Activated CD8-positive, alpha-beta memory T cell treated with anti-CD3 and anti-CD28 coated beads for 36 hours (primary cell): ENCODE results near the gene COLQ. TPM values are rescaled to one million over a fixed set of nuclear protein-coding genes. Genes with fewer than 3 reads are reported as not detected.
"Not testable (repeated sequence)": the region's sequence is repeated elsewhere in the genome, so short reads cannot be mapped to it uniquely, and the experiment has no call there.

Source experiments
- CTCF ChIA-PET: fragments of 350-600 bp; sonication (Branson Sonifier 250); formaldehyde crosslinking; loops from one replicate; lab custom pipeline; 2021; ENCODE audit warnings: antibody characterized with exemption; lab: Charles Lee
- POLR2A ChIA-PET: fragments of 350-600 bp; sonication (Branson Sonifier 250); formaldehyde crosslinking; loops from one replicate; lab custom pipeline; 2021; ENCODE audit warnings: antibody characterized with exemption; lab: Charles Lee
- total RNA-seq, 2 experiments: library from RNA; stranded (reverse); gene quantifications; one replicate each; pipeline ENCODE4 v1.2.3, GENCODE V29; 2021

COLQ gene
- total RNA-seq, 2 experiments from 2014 or later: 0.63 to 0.84 TPM

- CTCF ChIA-PET: no interaction called here
- POLR2A ChIA-PET: no interaction called here
These were observed 22.9 kb downstream of the COLQ start for GRCh38 chr3:15498431-15499214.

GRCh38 chr3:15497964-15498363, 23.5 kb downstream of the COLQ start:
- ChIA-PET POLR2A (no interaction called here), CTCF (no interaction called here)

- POLR2A ChIA-PET: no interaction called here
These were observed 25.2 kb downstream of the COLQ start for GRCh38 chr3:15496341-15496664.

GRCh38 chr3:15495461-15496340, 25.8 kb downstream of the COLQ start:
- POLR2A ChIA-PET: no interaction called here

More at GRCh38 chr3:15496341-15496664, 25.2 kb downstream of the COLQ start:
- CTCF ChIA-PET: no interaction called here

GRCh38 chr3:15493436-15493835, 28.1 kb downstream of the COLQ start:
- POLR2A ChIA-PET: interaction anchor here (0.5 kb wide), 1 partner anchor 771 kb away, joined by 4 read pairs; no protein-coding TSS in a partner anchor
- CTCF ChIA-PET: interaction anchor here (1.5 kb wide), 1 partner anchor 21 kb away, joined by 4 read pairs; no protein-coding TSS in a partner anchor

More at GRCh38 chr3:15495461-15496340, 25.8 kb downstream of the COLQ start:
- CTCF ChIA-PET: interaction anchor here (1.1 kb wide), 1 partner anchor 61 kb away, joined by 6 read pairs; no protein-coding TSS in a partner anchor

- ChIA-PET POLR2A (no interaction called here), CTCF (interaction anchor here (1.5 kb wide), 1 partner anchor 21 kb away, joined by 4 read pairs; no protein-coding TSS in a partner anchor)
These were observed 28.6 kb downstream of the COLQ start for GRCh38 chr3:15492847-15493360.

GRCh38 chr3:15491143-15491542, 30.4 kb downstream of the COLQ start:
- ChIA-PET CTCF (no interaction called here), POLR2A (no interaction called here)

- POLR2A ChIA-PET: no interaction called here
- CTCF ChIA-PET: interaction anchor here (0.5 kb wide), 1 partner anchor 194 kb away, joined by 3 read pairs; no protein-coding TSS in a partner anchor
These were observed 31.3 kb downstream of the COLQ start for GRCh38 chr3:15490158-15490557.

- ChIA-PET POLR2A (no interaction called here), CTCF (no interaction called here)
These were observed 33.5 kb downstream of the COLQ start for GRCh38 chr3:15488002-15488401.

GRCh38 chr3:15486979-15487378, 34.5 kb downstream of the COLQ start:
- POLR2A ChIA-PET: interaction anchor here (0.5 kb wide), 1 partner anchor 252 kb away, joined by 5 read pairs; no protein-coding TSS in a partner anchor
- CTCF ChIA-PET: no interaction called here

GRCh38 chr3:15486020-15486419, 35.5 kb downstream of the COLQ start:
- CTCF ChIA-PET: no interaction called here

GRCh38 chr3:15484551-15484950, 37.0 kb downstream of the COLQ start:
- POLR2A ChIA-PET, CTCF ChIA-PET: not testable (repeated sequence)

More at GRCh38 chr3:15486020-15486419, 35.5 kb downstream of the COLQ start:
- POLR2A ChIA-PET: no interaction called here

- ChIA-PET POLR2A (no interaction called here), CTCF (no interaction called here)
These were observed 41.9 kb downstream of the COLQ start for GRCh38 chr3:15479400-15480224.

GRCh38 chr3:15478640-15478979, 42.9 kb downstream of the COLQ start:
- CTCF ChIA-PET: no interaction called here
- POLR2A ChIA-PET: no interaction called here

- ChIA-PET POLR2A (no interaction called here), CTCF (no interaction called here)
These were observed 43.4 kb downstream of the COLQ start for GRCh38 chr3:15477951-15478639.

- POLR2A ChIA-PET: no interaction called here
- CTCF ChIA-PET: no interaction called here
These were observed 45.1 kb downstream of the COLQ start for GRCh38 chr3:15476378-15476777.

- POLR2A ChIA-PET: no interaction called here
These were observed 46.3 kb downstream of the COLQ start for GRCh38 chr3:15475161-15475560.

GRCh38 chr3:15471861-15472260, 49.6 kb downstream of the COLQ start:
- CTCF ChIA-PET: interaction anchor here (1.0 kb wide), 1 partner anchor 22 kb away, joined by 4 read pairs; no protein-coding TSS in a partner anchor
- POLR2A ChIA-PET: no interaction called here

More at GRCh38 chr3:15475161-15475560, 46.3 kb downstream of the COLQ start:
- CTCF ChIA-PET: no interaction called here
